ENCODE measurements around the gene ANAPC4. TPM values are rescaled to one million over a fixed set of nuclear protein-coding genes. Genes with fewer than 3 reads are reported as not detected.

Gene ANAPC4
- total and polyA plus RNA-seq, 2 of the 8 experiments (the other 6 are each of a cell fraction or from before 2014, with no cell fraction given) = 8.7 to 31.6 TPM

- no peak overlapping the region for H4K5ac ChIP-seq (ENCODE audit: insufficient read length, low read depth, low read length)
- H3K4ac ChIP-seq (replicated peaks; ENCODE audit: insufficient read length, low read depth, low read length) = no peak overlapping the region
- H2AK5ac ChIP-seq (ENCODE audit: low read depth, low read length) = no peak overlapping the region
- CTCF ChIA-PET (ENCODE audit: partially characterized antibody) = interaction anchor here (1.0 kb wide), 1 partner anchor 26 kb away, joined by 4 read pairs; no protein-coding TSS in a partner anchor
- H3K23me2 ChIP-seq (ENCODE audit: low read depth, low read length) = no peaks in the 10 kb centered on the region
- WGBS, 2 experiments (ENCODE audit: extremely low coverage in 1 of 2, insufficient coverage in 1 of 2, insufficient read length in 1 of 2, insufficient replicate concordance in 2 of 2, low coverage in 1 of 2, low lambda C conversion rate in 2 of 2, missing lambda C conversion rate in 1 of 2) = 83 to 100% methylated on average over 1 to 5 of the region's 5 CpGs
- H3K56ac ChIP-seq (replicated peaks; ENCODE audit: insufficient read length, low read depth, low read length) = no peak overlapping the region
- no peak overlapping the region for H3K23ac ChIP-seq (ENCODE audit: insufficient read length)
- no peak overlapping the region for H4K8ac ChIP-seq (ENCODE audit: extremely low read depth, insufficient read depth, low read length)
- H3K4me2 ChIP-seq (ENCODE audit: insufficient read depth in 1 of 2, low read depth in 2 of 2, low read length in 2 of 2) = no peak overlapping the region
- no peaks in the 10 kb centered on the region; a peak in 1 of 7 replicates for H3K27me3 ChIP-seq (replicated peaks in 1 of 4; ENCODE audit: control insufficient read depth in 3 of 4, extremely low read depth in 1 of 4, insufficient read depth in 3 of 4, low read length in 3 of 4)
- H2BK5ac ChIP-seq (ENCODE audit: low read depth, low read length) = no peak overlapping the region
- no peak overlapping the region for H2AFZ ChIP-seq (ENCODE audit: low read length)
- no peaks in the 10 kb centered on the region for H3K9me3 ChIP-seq (ENCODE audit: insufficient read depth in 2 of 2, low read depth in 1 of 2, low read length in 1 of 2)
- DNase-seq (ENCODE audit: low read depth in 1 of 2, low spot score in 2 of 2) (no peak), FAIRE-seq (no peak)
- no peaks in the 10 kb centered on the region for H3K4me1 ChIP-seq (replicated peaks in 1 of 4; ENCODE audit: control insufficient read depth in 3 of 4, insufficient read depth in 4 of 4, low read length in 3 of 4)
- H3K79me1 ChIP-seq (ENCODE audit: low read depth, low read length) = no peaks in the 10 kb centered on the region
- no peak for TF ChIP-seq SUZ12 (IDR thresholded peaks at IDR 0.05; ENCODE audit: low read length)
- no peak for TF ChIP-seq SP1 (IDR thresholded peaks at IDR 0.05; ENCODE audit: low read depth, low read length)
- TF ChIP-seq RBBP5 (IDR thresholded peaks at IDR 0.05; ENCODE audit: borderline replicate concordance, low read depth, low read length) = no peak
- no peak for TF ChIP-seq HDAC6 (IDR thresholded peaks at IDR 0.05; ENCODE audit: low read depth, low read length)
- no peaks in the 10 kb centered on the region for H3K36me3 ChIP-seq (ENCODE audit: control insufficient read depth in 2 of 4, insufficient read depth in 4 of 4, low read length in 3 of 4)
- no peak overlapping the region for H2BK120ac ChIP-seq (replicated peaks; ENCODE audit: low read depth, low read length)
- no peak overlapping the region for H3K18ac ChIP-seq (ENCODE audit: extremely low read depth, low read length)
- H2BK20ac ChIP-seq (ENCODE audit: low read length) = no peak overlapping the region
- no peak overlapping the region for H3K14ac ChIP-seq (ENCODE audit: insufficient read length)
- H4K91ac ChIP-seq (replicated peaks; ENCODE audit: insufficient read length, low read length) = no peak overlapping the region
- no peak overlapping the region for H3K4me3 ChIP-seq (ENCODE audit: extremely low read depth in 1 of 4, insufficient read depth in 2 of 4, low read depth in 3 of 4, low read length in 4 of 4)
- H2BK12ac ChIP-seq (ENCODE audit: low read depth, low read length) = no peak overlapping the region
- no peaks in the 10 kb centered on the region for H3K79me2 ChIP-seq (ENCODE audit: control insufficient read depth in 1 of 2, insufficient read depth in 2 of 2, low read length in 2 of 2)
- H4K20me1 ChIP-seq (replicated peaks in 1 of 2; ENCODE audit: control insufficient read depth in 1 of 2, insufficient read depth in 2 of 2, low read length in 2 of 2) = no peaks in the 10 kb centered on the region
- POLR2A ChIA-PET (ENCODE audit: partially characterized antibody) = no interaction called here
- H3K9ac ChIP-seq (replicated peaks in 1 of 4; ENCODE audit: extremely low read depth in 1 of 4, low read depth in 3 of 4, low read length in 3 of 4) = no peak overlapping the region
- no peak overlapping the region for H3K27ac ChIP-seq (ENCODE audit: low read depth, low read length)
- no peak overlapping the region for H2BK15ac ChIP-seq (ENCODE audit: low read length)
Measured at GRCh38 chr4:25467843-25468242, 90.8 kb downstream of the ANAPC4 start.

Other genes starting within 250 kb of the ANAPC4 start
- 4.1 and 4.4 TPM in 2 replicates for gene SEPSECS, start 216.8 kb upstream of the ANAPC4 start, total RNA-seq (2021; fragmentation: NEBNext Ultra II Directional; extraction: Animal tissue kit (Norgen Biotek cat#: 25700))
- gene SEPSECS, start 216.8 kb upstream of the ANAPC4 start, polyA plus RNA-seq (2011; rRNA removed) = 1.1 and 1.9 TPM in 2 replicates
- gene PI4K2B, start 143.2 kb upstream of the ANAPC4 start, total RNA-seq (2021; fragmentation: NEBNext Ultra II Directional; extraction: Animal tissue kit (Norgen Biotek cat#: 25700)) = 15.8 and 16.2 TPM in 2 replicates
- 2.2 and 3.0 TPM in 2 replicates for gene PI4K2B, start 143.2 kb upstream of the ANAPC4 start, polyA plus RNA-seq (2011; rRNA removed)
- 10.8 and 12.5 TPM in 2 replicates for gene ZCCHC4, start 64.5 kb upstream of the ANAPC4 start, total RNA-seq (2021; fragmentation: NEBNext Ultra II Directional; extraction: Animal tissue kit (Norgen Biotek cat#: 25700))
- 7.4 and 9.8 TPM in 2 replicates for gene ZCCHC4, start 64.5 kb upstream of the ANAPC4 start, polyA plus RNA-seq (2011; rRNA removed)

Measured in H1 (cell line).